T follicular helper cell (primary cell): Measurements from ENCODE around the gene PTCD2.
"Not testable (repeated sequence)": the region's sequence is repeated elsewhere in the genome, so short reads cannot be mapped to it uniquely, and the experiment has no call there.

Experiments
- DNase-seq: peaks from one replicate; pipeline ENCODE4 v3.0.0-alpha.2; 2020; ENCODE audit warnings: low read depth

The PTCD2 gene

GRCh38 chr5:72298136-72298535 is 22.0 kb upstream of the PTCD2 start:
- not testable (repeated sequence) for DNase-seq

DNA sequence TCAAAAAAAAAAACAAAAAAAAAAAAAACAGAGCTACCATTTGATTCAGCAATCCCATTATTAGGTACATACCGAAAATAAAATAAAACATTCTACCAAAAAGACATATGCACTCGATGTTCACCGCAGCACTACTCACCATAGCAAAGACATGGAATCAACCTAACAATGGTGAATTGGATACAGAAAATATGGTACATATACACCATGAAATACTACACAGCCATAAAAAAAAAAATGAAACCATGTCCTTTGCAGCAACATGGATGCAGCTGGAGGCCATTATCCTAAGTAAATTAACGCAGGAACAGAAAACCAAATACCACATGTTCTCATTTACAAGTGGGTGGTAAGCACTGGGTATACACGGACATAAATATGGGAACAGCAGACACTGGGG is 21.5 kb upstream of the PTCD2 start:
- no peak for DNase-seq

GRCh38 chr5:72300590-72301339 is 19.4 kb upstream of the PTCD2 start:
- DNase-seq = no peak

- DNase-seq = no peak
Observed at GRCh38 chr5:72301557-72301956, 18.6 kb upstream of the PTCD2 start.

DNA sequence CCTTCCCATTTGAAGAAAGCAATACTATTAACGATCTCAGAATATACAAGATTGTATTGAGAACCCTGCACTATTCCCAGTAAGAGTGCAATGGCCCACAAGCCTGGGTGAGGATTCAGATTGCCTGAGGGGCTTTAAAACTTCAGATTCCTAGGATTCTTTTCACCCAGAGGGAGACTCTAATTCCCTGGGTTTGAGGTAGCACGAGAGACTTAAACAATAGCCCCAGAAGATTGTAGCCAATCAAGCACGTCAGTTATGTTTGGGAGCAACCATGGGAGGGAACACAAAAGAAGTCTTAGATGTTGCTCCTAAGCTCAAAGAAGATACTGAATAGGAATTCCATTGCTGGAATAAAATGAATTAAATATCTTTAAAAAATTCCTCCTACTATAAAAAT is 18.0 kb upstream of the PTCD2 start:
- no peak for DNase-seq

GRCh38 chr5:72305194-72306142 is 14.7 kb upstream of the PTCD2 start:
- no peak for DNase-seq

GRCh38 chr5:72307573-72307967 is 12.6 kb upstream of the PTCD2 start:
- DNase-seq = no peak

DNA sequence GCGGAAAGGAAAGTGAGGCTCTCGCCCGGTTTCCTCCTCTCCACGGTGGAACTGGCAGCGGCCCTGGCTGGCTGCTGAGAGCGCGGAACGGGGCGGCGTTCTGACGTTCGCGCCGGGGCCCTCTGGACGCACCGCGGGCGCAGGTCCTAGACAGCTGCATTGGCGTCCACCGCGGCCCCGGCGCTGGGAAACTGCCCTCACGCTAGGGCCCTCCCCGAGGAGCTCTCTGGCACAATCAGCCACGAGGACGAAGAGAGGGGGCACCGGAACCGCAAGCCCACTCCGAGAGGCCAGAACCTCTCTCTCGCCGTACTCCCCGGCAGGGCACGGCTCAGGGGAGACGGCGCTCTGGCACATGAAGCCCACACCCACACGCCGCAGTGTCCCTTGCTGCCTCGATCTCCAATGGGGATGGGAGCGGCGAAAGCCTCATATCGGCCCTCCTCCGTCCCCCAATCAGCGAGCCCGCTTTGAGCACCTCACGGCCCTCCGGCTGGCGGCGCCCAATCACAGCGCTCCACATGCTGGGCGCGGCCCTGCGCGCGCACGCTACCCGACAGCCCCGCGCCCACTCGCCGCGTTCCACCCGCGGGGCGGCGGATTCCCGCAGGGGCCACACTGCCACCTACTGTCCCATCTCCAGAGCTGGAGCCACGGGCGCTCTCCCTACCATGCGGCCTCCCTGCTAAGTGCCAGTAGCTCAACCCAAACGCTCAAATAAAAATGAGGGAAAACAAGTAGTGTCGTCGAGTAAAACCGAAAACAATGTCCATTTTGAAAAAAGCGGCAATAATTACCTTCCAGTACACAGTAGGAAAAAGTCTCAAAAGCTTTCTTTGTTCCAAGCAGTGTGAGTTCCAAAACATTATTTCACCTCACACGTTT is 12.0 kb upstream of the PTCD2 start:
- peak; percentile 94 for DNase-seq

DNA sequence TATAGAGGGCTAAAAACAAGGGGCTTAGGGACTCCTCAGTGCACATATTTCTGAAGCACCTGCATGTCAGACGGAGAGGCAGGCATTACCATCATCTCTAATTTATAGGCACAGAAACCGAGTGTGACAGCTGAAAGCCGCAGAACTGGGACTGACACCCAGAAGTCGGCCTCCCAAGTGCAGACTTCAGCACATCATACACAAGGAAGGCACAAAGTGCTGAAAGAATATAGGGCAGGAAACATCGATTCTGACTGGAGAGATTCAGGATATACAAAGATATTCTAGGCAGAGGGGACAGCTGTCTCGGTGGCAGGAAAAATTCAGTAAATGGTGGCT is 11.4 kb upstream of the PTCD2 start:
- DNase-seq = no peak

- no peak for DNase-seq
Observed at GRCh38 chr5:72313141-72313540, 7.0 kb upstream of the PTCD2 start.

DNA sequence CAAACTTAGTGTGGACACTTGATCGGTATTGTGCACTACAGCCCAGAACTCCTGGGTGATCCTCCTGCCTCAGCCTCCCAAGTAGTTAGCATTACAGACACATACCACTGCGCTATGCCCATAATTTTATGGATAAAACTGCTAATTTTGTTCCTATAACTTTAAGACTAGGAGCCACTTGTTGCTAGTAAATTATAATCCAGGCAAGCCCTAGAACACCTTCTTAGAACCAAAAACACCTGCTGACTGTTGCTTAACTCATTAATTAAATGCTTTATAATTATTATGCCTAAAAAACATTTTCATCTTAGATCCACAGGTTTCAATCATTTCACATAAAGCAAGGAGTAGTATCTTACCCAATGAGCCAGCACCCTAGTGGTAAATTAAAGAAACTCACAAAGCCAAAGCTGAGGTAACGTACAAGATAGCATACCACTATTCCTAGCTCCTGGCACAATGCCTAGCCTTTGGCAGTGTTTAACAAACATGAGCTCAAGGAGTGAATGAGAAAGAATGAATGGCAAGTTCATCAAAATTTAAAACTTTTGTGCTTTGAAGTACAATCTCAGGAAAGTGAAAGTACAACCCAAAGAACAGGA is 5.5 kb upstream of the PTCD2 start:
- no peak for DNase-seq

GRCh38 chr5:72319435-72319975 is 668 bp upstream of the PTCD2 start:
- DNase-seq = not testable (repeated sequence)

- no peak for DNase-seq
Observed at GRCh38 chr5:72324189-72324825, 4.1 kb downstream of the PTCD2 start.

GRCh38 chr5:72325566-72326305 is 5.6 kb downstream of the PTCD2 start:
- no peak for DNase-seq

- DNase-seq = no peak
Observed at GRCh38 chr5:72326306-72326649, 6.1 kb downstream of the PTCD2 start.

GRCh38 chr5:72328172-72328571 is 8.0 kb downstream of the PTCD2 start:
- DNase-seq = no peak

DNA sequence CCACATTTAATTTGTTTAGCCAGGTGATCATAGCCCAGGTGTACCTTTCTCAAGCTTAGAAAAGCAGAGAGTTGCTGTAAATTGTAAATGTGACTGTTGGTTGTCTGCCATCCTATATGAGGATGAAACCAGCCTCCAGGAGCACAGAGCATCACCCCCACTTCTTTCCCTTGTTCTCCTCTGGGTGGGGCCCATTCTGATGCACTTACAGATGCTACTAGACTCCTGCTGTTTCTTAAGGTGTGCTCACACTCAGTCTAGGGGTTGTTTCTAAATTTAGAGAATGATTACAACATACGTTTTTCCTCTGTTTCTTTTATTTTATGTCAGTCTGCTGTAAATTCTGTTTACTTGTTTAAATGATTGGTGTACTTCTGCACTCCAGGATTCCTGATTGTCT is 10.5 kb downstream of the PTCD2 start:
- no peak for DNase-seq

DNA sequence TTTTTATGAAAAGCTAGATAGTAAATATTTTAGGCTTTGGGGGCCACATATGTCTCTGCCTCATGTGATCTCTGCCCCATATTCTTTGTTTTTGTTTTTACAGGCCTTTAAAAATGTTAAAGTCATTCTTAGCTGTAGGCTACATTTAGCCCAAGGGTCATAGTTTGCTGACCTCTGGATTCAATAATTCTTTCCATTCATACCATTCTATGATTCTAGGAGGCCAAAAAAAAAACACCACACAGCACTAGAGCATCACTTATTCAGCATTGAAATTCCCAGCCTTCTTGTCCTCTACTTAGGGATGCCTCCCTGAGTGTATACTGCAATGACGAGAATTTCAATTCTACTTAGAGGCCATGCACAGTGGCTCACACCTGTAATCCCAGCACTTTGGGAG is 17.0 kb downstream of the PTCD2 start:
- DNase-seq = no peak

GRCh38 chr5:72338689-72339209 is 18.6 kb downstream of the PTCD2 start:
- no peak for DNase-seq

DNA sequence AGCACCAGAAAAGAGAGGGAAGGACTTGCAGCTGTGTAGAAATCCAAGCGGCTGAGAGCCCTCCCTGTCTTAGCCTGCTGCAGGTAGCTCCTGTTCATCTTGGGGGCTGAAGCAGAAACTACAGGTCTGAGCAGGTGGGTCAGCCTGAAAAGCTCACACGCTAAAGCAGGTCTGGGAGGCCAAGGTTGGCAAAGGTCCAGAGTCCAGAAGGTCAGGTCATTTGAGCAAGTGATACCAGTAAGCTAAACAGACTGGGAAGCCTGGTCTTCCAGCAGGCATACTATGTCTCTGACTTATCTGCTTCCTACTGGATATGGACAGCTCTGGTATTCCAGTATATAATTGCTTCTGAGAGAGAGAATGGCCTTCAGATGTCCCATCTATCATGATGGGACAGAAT is 26.2 kb downstream of the PTCD2 start:
- DNase-seq = no peak
